Activated CD4-positive, alpha-beta memory T cell treated with anti-CD3 and anti-CD28 coated beads for 36 hours (primary cell): ENCODE results near the gene CNN1. TPM values are rescaled to one million over a fixed set of nuclear protein-coding genes. Genes with fewer than 3 reads are reported as not detected.

Source experiments
- CTCF ChIA-PET: fragments of 350-600 bp; sonication (Branson Sonifier 250); formaldehyde crosslinking; loops from one replicate; lab custom pipeline; 2021; ENCODE audit warnings: antibody characterized with exemption, inconsistent platforms; lab: Charles Lee
- POLR2A ChIA-PET: fragments of 350-600 bp; sonication (Branson Sonifier 250); formaldehyde crosslinking; loops from one replicate; lab custom pipeline; 2021; ENCODE audit warnings: antibody characterized with exemption; lab: Charles Lee
- DNase-seq: peaks from one replicate; pipeline ENCODE4 v3.0.0-alpha.2; 2020
- H3K27ac Mint-ChIP-seq: one replicate; pipeline ENCODE4 v1.8.0; 2021; ENCODE audit warnings: mixed read lengths
- H3K27me3 Mint-ChIP-seq: one replicate; pipeline ENCODE4 v1.8.0; 2021; ENCODE audit warnings: mixed read lengths
- H3K36me3 Mint-ChIP-seq: one replicate; pipeline ENCODE4 v1.8.0; 2021; ENCODE audit warnings: mixed read lengths
- H3K4me1 Mint-ChIP-seq: one replicate; pipeline ENCODE4 v1.8.0; 2021; ENCODE audit warnings: low read depth, mixed read lengths
- H3K4me3 Mint-ChIP-seq: one replicate; pipeline ENCODE4 v1.8.0; 2021; ENCODE audit warnings: mild to moderate bottlenecking, mixed read lengths
- H3K9me3 Mint-ChIP-seq: one replicate; pipeline ENCODE4 v1.8.0; 2021; ENCODE audit warnings: mixed read lengths
- intact Hi-C: fragments of 100-400 bp; cut with micrococcal nuclease; formaldehyde crosslinking; loops from one replicate; pipeline ENCODE4 v1.15.1; 2023
- total RNA-seq, 2 experiments: library from RNA; stranded (reverse); gene quantifications; one replicate each; pipeline ENCODE4 v1.2.3, GENCODE V29; 2021

CNN1 gene
- total RNA-seq, 2 experiments from 2014 or later, result not detected

DNA sequence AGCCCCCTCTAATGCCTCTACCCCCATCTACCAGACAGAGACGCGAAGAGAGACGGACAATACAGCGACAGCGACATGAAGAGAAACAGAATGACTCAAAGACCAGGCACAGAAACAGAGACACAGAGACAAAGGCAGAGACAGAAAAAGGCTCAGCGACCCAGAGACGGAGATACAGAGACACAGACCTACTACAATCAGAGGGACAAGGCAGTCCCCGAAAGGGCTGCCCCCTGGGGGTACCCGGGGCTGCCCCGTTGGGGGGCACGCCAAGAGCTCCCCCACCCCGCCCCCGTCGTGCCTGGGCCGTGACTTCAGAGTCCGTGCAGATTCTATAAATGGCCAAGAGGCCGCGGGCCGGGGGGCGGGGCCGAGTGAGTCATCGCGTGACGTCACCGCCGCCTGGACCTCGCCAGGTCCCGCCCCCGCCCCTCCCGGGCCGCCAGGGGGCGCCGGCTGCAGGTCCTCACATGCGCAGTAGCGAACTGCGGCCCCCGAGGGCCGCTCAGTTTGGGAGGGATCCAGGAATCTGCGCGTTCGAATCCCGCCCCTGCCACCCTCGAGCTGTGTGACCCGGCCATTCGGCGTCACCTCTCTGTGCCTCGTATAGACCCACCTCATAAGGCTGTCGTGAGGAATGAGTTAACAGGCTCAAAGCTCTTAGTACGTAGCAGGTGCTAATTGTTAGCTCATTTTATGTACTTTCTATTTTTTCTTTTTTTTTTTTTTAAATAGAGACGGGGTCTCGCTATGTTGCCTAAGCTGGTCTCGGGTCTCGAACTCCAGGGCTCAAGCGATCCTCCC lies 2.7 kb upstream of the CNN1 start:
- Mint-ChIP-seq H3K36me3 (no peaks in the 10 kb centered on the region), H3K27ac (peak overlapping the region; percentile 4), H3K4me1 (peaks cover 11% of the 10 kb centered on the region), H3K9me3 (no peaks in the 10 kb centered on the region), H3K27me3 (peaks cover 12% of the 10 kb centered on the region), H3K4me3 (peak overlapping the region; percentile 36)
- intact Hi-C loops, result loop anchor here (2.0 kb wide), 1 partner anchor 51 kb away; no protein-coding TSS in a partner anchor
- ChIA-PET POLR2A (interaction anchor here (1.0 kb wide), 1 partner anchor 16 kb away, joined by 3 read pairs; no protein-coding TSS in a partner anchor), CTCF (interaction anchor here (0.6 to 2.5 kb wide), 12 partner anchors 9 to 55 kb away, joined by 3 to 17 read pairs (median 6); partner anchors contain the start of genes ELOF1 and ZNF653)
- peak; percentile 91 for DNase-seq

GRCh38 chr19:11539495-11540365 lies 1.1 kb downstream of the CNN1 start:
- peaks cover 23% of the 10 kb centered on the region for H3K27me3 Mint-ChIP-seq
- H3K4me3 Mint-ChIP-seq, result no peak overlapping the region
- no peaks in the 10 kb centered on the region for H3K36me3 Mint-ChIP-seq
- H3K27ac Mint-ChIP-seq, result no peak overlapping the region
- no peak for DNase-seq
- H3K4me1 Mint-ChIP-seq, result peaks cover 4% of the 10 kb centered on the region
- no peaks in the 10 kb centered on the region for H3K9me3 Mint-ChIP-seq
- POLR2A ChIA-PET, result interaction anchor here (1.5 kb wide), 1 partner anchor 11 kb away, joined by 3 read pairs; the partner anchor contains the start of gene ECSIT
- intact Hi-C loops, result no loop called here
- CTCF ChIA-PET, result interaction anchor here (1.3 kb wide), 1 partner anchor 19 kb away, joined by 4 read pairs; the partner anchor contains the start of gene ELOF1

DNA sequence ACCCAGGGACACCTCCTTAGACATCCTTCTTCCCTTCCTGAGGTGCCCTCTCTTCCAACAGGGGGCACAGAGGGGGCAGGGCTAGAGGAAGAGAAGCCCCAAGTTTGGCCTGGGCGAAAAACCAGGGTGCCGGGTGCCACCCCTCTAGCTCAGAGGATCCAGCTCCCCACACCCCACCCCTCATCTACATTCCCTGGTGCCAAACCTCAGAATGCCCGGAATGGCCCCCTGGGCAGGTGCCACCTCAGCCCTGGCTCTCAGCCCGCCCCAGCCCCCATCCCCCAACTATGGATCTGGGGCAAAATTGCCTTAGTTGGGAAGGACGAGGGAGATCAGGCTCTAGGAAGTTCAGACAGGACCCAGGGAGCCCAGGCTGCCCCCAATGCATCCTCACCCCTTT lies 2.0 kb downstream of the CNN1 start:
- CTCF ChIA-PET, result no interaction called here
- POLR2A ChIA-PET, result interaction anchor here (1.5 kb wide), 1 partner anchor 12 kb away, joined by 3 read pairs; the partner anchor contains the start of gene ECSIT
- Mint-ChIP-seq H3K4me1 (peaks cover 2% of the 10 kb centered on the region), H3K36me3 (no peaks in the 10 kb centered on the region), H3K27ac (no peak overlapping the region), H3K4me3 (no peak overlapping the region), H3K27me3 (peaks cover 25% of the 10 kb centered on the region), H3K9me3 (no peaks in the 10 kb centered on the region)
- DNase-seq, result no peak
- intact Hi-C loops, result no loop called here

- H3K9me3 Mint-ChIP-seq, result no peaks in the 10 kb centered on the region
- CTCF ChIA-PET, result no interaction called here
- H3K4me3 Mint-ChIP-seq, result no peak overlapping the region
- no peak overlapping the region for H3K27ac Mint-ChIP-seq
- POLR2A ChIA-PET, result interaction anchor here (1.5 kb wide), 1 partner anchor 13 kb away, joined by 3 read pairs; the partner anchor contains the start of gene ECSIT
- no peaks in the 10 kb centered on the region for H3K36me3 Mint-ChIP-seq
- no peaks in the 10 kb centered on the region for H3K4me1 Mint-ChIP-seq
- DNase-seq, result no peak
- intact Hi-C loops, result no loop called here
- peaks cover 25% of the 10 kb centered on the region for H3K27me3 Mint-ChIP-seq
Measured at GRCh38 chr19:11541238-11541637, 2.6 kb downstream of the CNN1 start.

DNA sequence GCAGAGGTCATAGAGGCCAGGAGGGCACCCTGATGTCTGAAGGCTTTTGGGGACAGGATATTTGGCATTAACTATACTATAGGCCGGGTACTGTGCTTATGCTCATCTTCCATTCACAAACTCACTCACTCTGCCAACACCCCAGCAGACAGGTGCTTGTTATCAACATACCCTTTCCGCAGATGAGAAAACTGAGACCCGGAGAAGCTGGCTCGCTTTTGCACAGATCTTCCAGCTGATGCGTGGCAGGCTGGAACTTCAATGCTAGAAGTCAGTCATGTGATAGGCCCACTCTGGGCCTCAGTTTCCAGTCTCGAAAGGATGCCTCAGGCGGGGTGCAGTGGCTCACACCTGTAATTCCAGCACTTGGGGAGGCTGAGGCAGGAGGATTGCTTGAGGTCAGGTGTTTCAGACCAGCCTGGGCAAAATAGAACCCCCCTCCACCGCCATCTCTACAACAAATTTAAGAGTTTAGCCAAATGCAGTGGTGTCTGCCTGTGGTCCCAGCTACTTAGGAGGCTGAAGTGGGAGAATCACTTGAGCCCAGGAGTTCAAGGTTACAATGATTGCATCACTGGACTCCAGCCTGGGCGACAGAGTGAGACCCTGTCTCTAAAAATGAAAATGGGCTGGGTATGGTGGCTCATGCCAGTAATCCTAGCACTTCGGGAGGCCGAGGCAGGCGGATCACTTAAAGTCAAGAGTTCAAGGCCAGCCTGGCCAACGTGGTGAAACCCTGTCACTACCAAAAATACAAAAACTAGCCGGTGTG lies 9.5 kb downstream of the CNN1 start:
- H3K36me3 Mint-ChIP-seq, result peaks cover 6% of the 10 kb centered on the region
- H3K27me3 Mint-ChIP-seq, result peaks cover 6% of the 10 kb centered on the region
- ChIA-PET POLR2A (no interaction called here), CTCF (interaction anchor here (0.7 kb wide), 1 partner anchor 12 kb away, joined by 3 read pairs; no protein-coding TSS in a partner anchor)
- H3K27ac Mint-ChIP-seq, result no peak overlapping the region
- H3K4me3 Mint-ChIP-seq, result no peak overlapping the region
- intact Hi-C loops, result no loop called here
- DNase-seq, result no peak
- H3K9me3 Mint-ChIP-seq, result no peaks in the 10 kb centered on the region
- no peaks in the 10 kb centered on the region for H3K4me1 Mint-ChIP-seq

DNA sequence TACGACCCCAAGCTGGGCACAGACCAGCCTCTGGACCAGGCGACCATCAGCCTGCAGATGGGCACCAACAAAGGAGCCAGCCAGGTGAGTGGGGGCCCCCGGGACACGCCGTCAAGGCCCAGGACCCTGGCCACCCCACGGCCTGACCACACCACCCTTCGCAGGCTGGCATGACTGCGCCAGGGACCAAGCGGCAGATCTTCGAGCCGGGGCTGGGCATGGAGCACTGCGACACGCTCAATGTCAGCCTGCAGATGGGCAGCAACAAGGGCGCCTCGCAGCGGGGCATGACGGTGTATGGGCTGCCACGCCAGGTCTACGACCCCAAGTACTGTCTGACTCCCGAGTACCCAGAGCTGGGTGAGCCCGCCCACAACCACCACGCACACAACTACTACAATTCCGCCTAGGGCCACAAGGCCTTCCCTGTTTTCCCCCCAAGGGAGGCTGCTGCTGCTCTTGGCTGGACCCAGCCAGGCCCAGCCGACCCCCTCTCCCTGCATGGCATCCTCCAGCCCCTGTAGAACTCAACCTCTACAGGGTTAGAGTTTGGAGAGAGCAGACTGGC lies 10.8 kb downstream of the CNN1 start:
- intact Hi-C loops, result no loop called here
- ChIA-PET CTCF (no interaction called here), POLR2A (interaction anchor here (0.9 kb wide), 1 partner anchor 21 kb away, joined by 3 read pairs; the partner anchor contains the start of gene ECSIT)
- DNase-seq, result no peak
- H3K4me3 Mint-ChIP-seq, result no peak overlapping the region
- H3K9me3 Mint-ChIP-seq, result no peaks in the 10 kb centered on the region
- peaks cover 8% of the 10 kb centered on the region for H3K36me3 Mint-ChIP-seq
- H3K27me3 Mint-ChIP-seq, result peaks cover 2% of the 10 kb centered on the region
- H3K27ac Mint-ChIP-seq, result no peak overlapping the region
- peaks cover 6% of the 10 kb centered on the region for H3K4me1 Mint-ChIP-seq

DNA sequence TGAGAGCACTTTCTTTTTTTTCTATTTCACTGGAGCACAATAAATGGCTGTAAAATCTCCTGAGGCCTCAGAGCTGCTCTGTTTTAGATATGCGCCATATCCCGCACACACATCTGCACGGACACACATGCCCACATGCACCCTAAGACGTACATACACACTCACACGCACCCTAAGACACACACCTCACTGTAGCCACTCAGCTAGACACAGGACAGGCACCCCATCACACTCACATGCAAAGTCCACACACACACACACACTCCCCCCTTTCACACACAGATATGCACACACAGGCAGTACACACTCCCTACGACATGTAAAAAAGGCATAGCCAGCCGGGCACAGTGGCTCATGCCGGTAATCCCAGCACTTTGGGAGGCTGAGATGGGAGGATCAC lies 11.6 kb downstream of the CNN1 start:
- Mint-ChIP-seq H3K9me3 (no peaks in the 10 kb centered on the region), H3K4me1 (peaks cover 7% of the 10 kb centered on the region), H3K4me3 (no peak overlapping the region), H3K27ac (no peak overlapping the region), H3K36me3 (peaks cover 8% of the 10 kb centered on the region), H3K27me3 (no peaks in the 10 kb centered on the region)
- intact Hi-C loops, result no loop called here
- CTCF ChIA-PET, result no interaction called here
- no peak for DNase-seq
- POLR2A ChIA-PET, result no interaction called here

- Mint-ChIP-seq H3K4me3 (no peak overlapping the region), H3K27me3 (no peaks in the 10 kb centered on the region)
Measured at GRCh38 chr19:11551603-11552235, 13.1 kb downstream of the CNN1 start.

DNA sequence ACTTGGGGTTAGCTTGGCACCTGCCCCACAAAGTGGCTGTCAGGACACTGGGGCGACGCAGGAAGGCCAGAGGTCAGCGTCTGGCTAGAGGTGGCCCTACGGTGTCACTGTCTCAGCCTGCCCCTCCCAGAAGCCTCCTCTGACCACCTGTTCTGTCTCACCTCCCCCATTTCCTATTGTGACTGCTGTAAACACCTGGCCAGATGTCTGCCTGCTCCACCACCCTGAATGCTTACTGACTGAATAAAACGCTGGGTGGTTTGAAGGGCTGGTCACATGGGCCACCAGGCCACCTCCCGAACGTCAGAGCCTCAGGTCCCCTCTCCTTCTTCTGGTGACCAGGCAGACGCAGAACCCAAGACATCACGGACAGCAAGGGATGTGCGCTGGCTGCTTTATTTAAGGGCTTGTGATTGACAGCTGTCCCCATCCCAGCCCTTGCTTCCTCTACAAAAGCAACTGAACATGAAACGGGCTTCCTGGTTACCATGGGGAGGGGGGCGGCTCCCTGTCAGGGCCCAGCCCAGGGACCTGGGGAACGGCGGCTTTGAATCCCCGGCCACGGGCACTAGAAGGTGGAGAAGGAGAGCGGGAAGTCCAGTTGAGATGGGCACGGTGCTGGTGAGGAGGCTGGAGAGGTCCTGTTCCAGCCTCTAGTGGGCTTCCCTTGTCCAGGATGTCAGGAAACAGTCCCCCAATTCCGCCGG lies 14.2 kb downstream of the CNN1 start:
- H3K4me3 Mint-ChIP-seq, result no peak overlapping the region
- peaks cover 24% of the 10 kb centered on the region for H3K4me1 Mint-ChIP-seq
- no peak overlapping the region for H3K27ac Mint-ChIP-seq
- no peaks in the 10 kb centered on the region for H3K9me3 Mint-ChIP-seq
- no peaks in the 10 kb centered on the region for H3K27me3 Mint-ChIP-seq
- CTCF ChIA-PET, result interaction anchor here (1.2 to 1.6 kb wide), 2 partner anchors 11 to 17 kb away, joined by 3 to 4 read pairs; no protein-coding TSS in a partner anchor
- POLR2A ChIA-PET, result interaction anchor here (0.9 kb wide), 1 partner anchor 16 kb away, joined by 3 read pairs; no protein-coding TSS in a partner anchor
- DNase-seq, result no peak
- intact Hi-C loops, result no loop called here
- H3K36me3 Mint-ChIP-seq, result peaks cover 17% of the 10 kb centered on the region

More at GRCh38 chr19:11551603-11552235, 13.1 kb downstream of the CNN1 start:
- Mint-ChIP-seq H3K9me3 (no peaks in the 10 kb centered on the region), H3K4me1 (peaks cover 16% of the 10 kb centered on the region), H3K36me3 (peaks cover 14% of the 10 kb centered on the region), H3K27ac (no peak overlapping the region)
- CTCF ChIA-PET, result interaction anchor here (1.2 to 1.6 kb wide), 2 partner anchors 12 to 18 kb away, joined by 3 to 4 read pairs; no protein-coding TSS in a partner anchor
- intact Hi-C loops, result no loop called here
- POLR2A ChIA-PET, result interaction anchor here (0.9 kb wide), 1 partner anchor 15 kb away, joined by 3 read pairs; no protein-coding TSS in a partner anchor
- peak; percentile 26 for DNase-seq

- Mint-ChIP-seq H3K27me3 (no peaks in the 10 kb centered on the region), H3K36me3 (peaks cover 17% of the 10 kb centered on the region), H3K27ac (no peak overlapping the region), H3K4me1 (peaks cover 28% of the 10 kb centered on the region), H3K4me3 (no peak overlapping the region), H3K9me3 (no peaks in the 10 kb centered on the region)
- CTCF ChIA-PET, result interaction anchor here (1.9 kb wide), 1 partner anchor 18 kb away, joined by 7 read pairs; no protein-coding TSS in a partner anchor
- DNase-seq, result no peak
- POLR2A ChIA-PET, result no interaction called here
- intact Hi-C loops, result no loop called here
Measured at GRCh38 chr19:11554160-11554559, 15.5 kb downstream of the CNN1 start.
